ENCODE results near the gene CTBP1.

DNA sequence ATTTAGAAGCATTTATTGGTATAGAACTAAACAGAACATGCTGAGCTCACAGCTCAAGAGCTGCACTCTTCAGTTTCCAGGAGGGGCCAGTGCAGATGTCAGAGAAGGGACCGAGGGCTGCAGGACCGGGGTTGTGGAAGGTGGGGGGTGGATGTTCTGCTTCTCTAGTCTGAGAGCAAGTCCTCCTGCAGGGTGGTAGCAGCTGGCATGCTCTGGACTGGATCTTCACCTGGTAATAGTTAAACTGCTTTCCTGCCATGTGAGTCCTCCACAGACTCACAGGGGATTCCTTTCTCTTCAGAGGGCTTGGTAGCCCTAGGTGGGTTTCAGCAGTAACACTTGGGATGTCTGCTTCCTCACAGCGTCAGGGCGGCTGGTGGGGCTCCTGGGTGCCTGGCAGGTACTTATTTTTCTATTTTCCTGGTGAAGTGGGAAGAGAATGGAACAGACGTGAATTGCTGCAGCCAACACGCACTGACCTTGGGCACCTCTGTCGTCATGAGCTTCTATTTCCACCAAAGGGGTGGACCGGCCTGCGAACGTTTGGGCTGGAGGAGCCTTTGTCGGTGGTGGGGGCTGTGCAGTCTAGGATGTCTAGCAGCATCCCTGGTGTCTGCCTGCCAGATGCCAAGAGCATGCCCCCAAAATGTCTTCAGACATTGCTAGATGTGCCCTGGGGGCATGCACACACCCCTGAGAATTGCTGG, 43.2 kb upstream of the CTBP1 start:
- TF ChIP-seq EP300 (IDR thresholded peaks at IDR 0.05; ENCODE audit: borderline replicate concordance) (no peak), RAD21 (IDR thresholded peaks at IDR 0.05; ENCODE audit: low read depth) (no peak)
- TF ChIP-seq, protein P1, sequence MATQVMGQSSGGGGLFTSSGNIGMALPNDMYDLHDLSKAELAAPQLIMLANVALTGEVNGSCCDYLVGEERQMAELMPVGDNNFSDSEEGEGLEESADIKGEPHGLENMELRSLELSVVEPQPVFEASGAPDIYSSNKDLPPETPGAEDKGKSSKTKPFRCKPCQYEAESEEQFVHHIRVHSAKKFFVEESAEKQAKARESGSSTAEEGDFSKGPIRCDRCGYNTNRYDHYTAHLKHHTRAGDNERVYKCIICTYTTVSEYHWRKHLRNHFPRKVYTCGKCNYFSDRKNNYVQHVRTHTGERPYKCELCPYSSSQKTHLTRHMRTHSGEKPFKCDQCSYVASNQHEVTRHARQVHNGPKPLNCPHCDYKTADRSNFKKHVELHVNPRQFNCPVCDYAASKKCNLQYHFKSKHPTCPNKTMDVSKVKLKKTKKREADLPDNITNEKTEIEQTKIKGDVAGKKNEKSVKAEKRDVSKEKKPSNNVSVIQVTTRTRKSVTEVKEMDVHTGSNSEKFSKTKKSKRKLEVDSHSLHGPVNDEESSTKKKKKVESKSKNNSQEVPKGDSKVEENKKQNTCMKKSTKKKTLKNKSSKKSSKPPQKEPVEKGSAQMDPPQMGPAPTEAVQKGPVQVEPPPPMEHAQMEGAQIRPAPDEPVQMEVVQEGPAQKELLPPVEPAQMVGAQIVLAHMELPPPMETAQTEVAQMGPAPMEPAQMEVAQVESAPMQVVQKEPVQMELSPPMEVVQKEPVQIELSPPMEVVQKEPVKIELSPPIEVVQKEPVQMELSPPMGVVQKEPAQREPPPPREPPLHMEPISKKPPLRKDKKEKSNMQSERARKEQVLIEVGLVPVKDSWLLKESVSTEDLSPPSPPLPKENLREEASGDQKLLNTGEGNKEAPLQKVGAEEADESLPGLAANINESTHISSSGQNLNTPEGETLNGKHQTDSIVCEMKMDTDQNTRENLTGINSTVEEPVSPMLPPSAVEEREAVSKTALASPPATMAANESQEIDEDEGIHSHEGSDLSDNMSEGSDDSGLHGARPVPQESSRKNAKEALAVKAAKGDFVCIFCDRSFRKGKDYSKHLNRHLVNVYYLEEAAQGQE (IDR thresholded peaks at IDR 0.05; ENCODE audit: low read depth): no peak
